OCI-LY1 (cell line): ENCODE measurements around the gene PLAGL2.

Source experiments
- H2AFZ ChIP-seq: fragments of 200-600 bp; sonication (generic), shearing (Covaris generic); 2 replicates; pipeline ENCODE4 v1.6.0; 2014; ENCODE audit warnings: antibody characterized with exemption, mild to moderate bottlenecking, low read length
- H3F3A ChIP-seq: fragments of 200-600 bp; sonication (generic), shearing (Covaris generic); 2 replicates; pipeline ENCODE4 v1.6.0; 2014; ENCODE audit warnings: mild to moderate bottlenecking, antibody characterized with exemption, low read length, moderate library complexity; ENCODE audit not compliant: insufficient read depth
- H3K27ac ChIP-seq: fragments of 200-600 bp; sonication (generic); 2 replicates; pipeline ENCODE4 v1.5.1; 2014; ENCODE audit warnings: low read length, mixed run types, mild to moderate bottlenecking, low read depth; ENCODE audit not compliant: poor library complexity, severe bottlenecking
- H3K27me3 ChIP-seq: fragments of 200-600 bp; sonication (generic); 2 replicates; pipeline ENCODE4 v1.6.0; 2014; ENCODE audit warnings: antibody characterized with exemption, mild to moderate bottlenecking, low read length, moderate library complexity; ENCODE audit not compliant: insufficient read depth
- H3K36me3 ChIP-seq: fragments of 200-600 bp; sonication (generic); 2 replicates; pipeline ENCODE4 v1.6.1; 2014; ENCODE audit warnings: mild to moderate bottlenecking, antibody characterized with exemption, low read length, moderate library complexity, mixed read lengths; ENCODE audit not compliant: insufficient read depth
- H3K4me1 ChIP-seq: fragments of 200-600 bp; sonication (generic); 2 replicates; pipeline ENCODE4 v1.5.1; 2014; ENCODE audit warnings: mild to moderate bottlenecking, low read length, moderate library complexity; ENCODE audit not compliant: insufficient read depth, severe bottlenecking
- H3K4me2 ChIP-seq: fragments of 200-600 bp; sonication (generic), shearing (Covaris generic); 2 replicates; pipeline ENCODE4 v1.6.1; 2014; ENCODE audit warnings: low read length
- H3K4me3 ChIP-seq: fragments of 200-600 bp; sonication (generic); 2 replicates; pipeline ENCODE4 v1.5.1; 2014; ENCODE audit warnings: low read length, low read depth, mild to moderate bottlenecking, mixed read lengths; ENCODE audit not compliant: poor library complexity, severe bottlenecking
- H3K79me2 ChIP-seq: fragments of 200-600 bp; shearing (Covaris generic); 2 replicates; pipeline ENCODE4 v1.6.1; 2016; ENCODE audit warnings: mixed run types, low read length, mixed read lengths; ENCODE audit not compliant: insufficient read depth
- H3K9ac ChIP-seq: fragments of 200-600 bp; sonication (generic), shearing (Covaris generic); 2 replicates; pipeline ENCODE4 v1.6.1; 2014; ENCODE audit warnings: mild to moderate bottlenecking, low read length, mixed read lengths
- H3K9me2 ChIP-seq: fragments of 200-600 bp; sonication (generic), shearing (Covaris generic); 2 replicates; pipeline ENCODE4 v1.6.1; 2014; ENCODE audit warnings: low read depth, mild to moderate bottlenecking, low read length, mixed read lengths
- H3K9me3 ChIP-seq: fragments of 200-600 bp; shearing (Covaris generic); 2 replicates; pipeline ENCODE4 v1.6.1; 2014; ENCODE audit warnings: low read length, mixed read lengths
- H4K20me1 ChIP-seq: fragments of 200-600 bp; sonication (generic), shearing (Covaris generic); 2 replicates; pipeline ENCODE4 v1.6.0; 2016; ENCODE audit warnings: mild to moderate bottlenecking, low read length; ENCODE audit not compliant: insufficient read depth
- CTCF ChIP-seq: fragments of 200-600 bp; sonication (generic), shearing (Covaris generic); IDR thresholded peaks from 2 replicates; pipeline ENCODE4 v1.5.1; 2017; ENCODE audit warnings: mild to moderate bottlenecking, antibody characterized with exemption, low read length, moderate library complexity, mixed read lengths
- EZH2 ChIP-seq: fragments of 200-600 bp; sonication (generic), shearing (Covaris generic); IDR thresholded peaks from 2 replicates; pipeline ENCODE4 v1.8.0; 2017; ENCODE audit warnings: borderline replicate concordance, mixed run types, mild to moderate bottlenecking, antibody characterized with exemption, low read length, moderate library complexity, mixed read lengths

PLAGL2 gene

GRCh38 chr20:32164984-32165735 lies 42.4 kb downstream of the PLAGL2 start:
- no peak overlapping the region for H2AFZ ChIP-seq
- H3K9ac ChIP-seq, result no peak overlapping the region
- no peak overlapping the region for H3K27ac ChIP-seq
- no peaks in the 10 kb centered on the region for H3K9me3 ChIP-seq
- H3K4me2 ChIP-seq, result no peak overlapping the region
- no peaks in the 10 kb centered on the region for H3K27me3 ChIP-seq
- H3K4me1 ChIP-seq, result no peaks in the 10 kb centered on the region
- TF ChIP-seq EZH2 (no peak), CTCF (no peak)
- H3K36me3 ChIP-seq, result peaks cover 49% of the 10 kb centered on the region
- no peak overlapping the region for H3K4me3 ChIP-seq
- no peaks in the 10 kb centered on the region for H3K9me2 ChIP-seq
- no peaks in the 10 kb centered on the region for H4K20me1 ChIP-seq
- no peaks in the 10 kb centered on the region for H3F3A ChIP-seq
- no peaks in the 10 kb centered on the region for H3K79me2 ChIP-seq

GRCh38 chr20:32163951-32164350 lies 43.6 kb downstream of the PLAGL2 start:
- no peak for TF ChIP-seq CTCF
- TF ChIP-seq EZH2, result no peak
- H3K4me1 ChIP-seq, result no peaks in the 10 kb centered on the region

GRCh38 chr20:32162351-32162750 lies 45.2 kb downstream of the PLAGL2 start:
- Histone ChIP-seq H3K4me3 (no peak overlapping the region), H3K4me2 (no peak overlapping the region), H3K79me2 (no peaks in the 10 kb centered on the region), H3K27ac (no peak overlapping the region), H3F3A (no peaks in the 10 kb centered on the region), H3K9ac (no peak overlapping the region), H3K36me3 (peaks cover 75% of the 10 kb centered on the region), H2AFZ (no peak overlapping the region), H4K20me1 (no peaks in the 10 kb centered on the region), H3K4me1 (no peaks in the 10 kb centered on the region), H3K9me3 (no peaks in the 10 kb centered on the region), H3K9me2 (no peaks in the 10 kb centered on the region), H3K27me3 (no peaks in the 10 kb centered on the region)
- TF ChIP-seq EZH2 (no peak), CTCF (no peak)

More at GRCh38 chr20:32163951-32164350, 43.6 kb downstream of the PLAGL2 start:
- no peaks in the 10 kb centered on the region for H3F3A ChIP-seq
- H3K79me2 ChIP-seq, result no peaks in the 10 kb centered on the region
- H3K9ac ChIP-seq, result no peak overlapping the region
- H3K36me3 ChIP-seq, result peaks cover 61% of the 10 kb centered on the region
- H3K9me3 ChIP-seq, result no peaks in the 10 kb centered on the region
- H3K4me3 ChIP-seq, result no peak overlapping the region
- no peak overlapping the region for H2AFZ ChIP-seq
- no peak overlapping the region for H3K27ac ChIP-seq
- H4K20me1 ChIP-seq, result no peaks in the 10 kb centered on the region
- H3K27me3 ChIP-seq, result no peaks in the 10 kb centered on the region
- no peak overlapping the region for H3K4me2 ChIP-seq
- no peaks in the 10 kb centered on the region for H3K9me2 ChIP-seq
